NCI-H2107 treated with DMSO at 0.1 percent for 48 hours (cell line): Measurements from ENCODE around the gene TROAP.
A peak's percentile ranks its signal among the peaks of the same experiment; 100 is the strongest.
"Not testable (repeated sequence)": the region's sequence is repeated elsewhere in the genome, so short reads cannot be mapped to it uniquely, and the experiment has no call there.

Experiments used
- DNase-seq: peaks from one replicate; lab custom pipeline; 2025; ENCODE audit not compliant: unreplicated experiment; lab: John Stamatoyannopoulos, UW

TROAP gene

GRCh38 chr12:49366096-49366651, 43.1 kb downstream of the TROAP start:
- DNase-seq = no peak

GRCh38 chr12:49366652-49367380, 43.8 kb downstream of the TROAP start:
- peak; percentile 71 for DNase-seq

GRCh38 chr12:49367381-49368239, 44.6 kb downstream of the TROAP start, which contains the start of gene SPATS2:
Gene SPATS2 (plus strand): TSS chr12:49367462. CDS start chr12:49461013, 93,551 bp downstream.
- no peak for DNase-seq

- DNase-seq = no peak
Observed at GRCh38 chr12:49368240-49368600, 45.2 kb downstream of the TROAP start.

- DNase-seq = peak; percentile 84
Observed at GRCh38 chr12:49369411-49370145, 46.5 kb downstream of the TROAP start.

GRCh38 chr12:49370539-49370938, 47.5 kb downstream of the TROAP start:
- DNase-seq = no peak

- DNase-seq = peak; percentile 68
Observed at GRCh38 chr12:49375406-49375805, 52.4 kb downstream of the TROAP start.

GRCh38 chr12:49377386-49377785, 54.3 kb downstream of the TROAP start:
- DNase-seq = no peak

GRCh38 chr12:49380184-49380583, 57.1 kb downstream of the TROAP start:
- not testable (repeated sequence) for DNase-seq
